HG02642 (cell line): Measurements from ENCODE around the gene AKR1E2.

Experiments used
- ATAC-seq: cut with Tn5 transposase; IDR thresholded peaks from one replicate; pipeline ENCODE4 v1.9.1; 2021; ENCODE audit warnings: mild to moderate bottlenecking; ENCODE audit not compliant: unreplicated experiment, poor library complexity

Gene AKR1E2

DNA sequence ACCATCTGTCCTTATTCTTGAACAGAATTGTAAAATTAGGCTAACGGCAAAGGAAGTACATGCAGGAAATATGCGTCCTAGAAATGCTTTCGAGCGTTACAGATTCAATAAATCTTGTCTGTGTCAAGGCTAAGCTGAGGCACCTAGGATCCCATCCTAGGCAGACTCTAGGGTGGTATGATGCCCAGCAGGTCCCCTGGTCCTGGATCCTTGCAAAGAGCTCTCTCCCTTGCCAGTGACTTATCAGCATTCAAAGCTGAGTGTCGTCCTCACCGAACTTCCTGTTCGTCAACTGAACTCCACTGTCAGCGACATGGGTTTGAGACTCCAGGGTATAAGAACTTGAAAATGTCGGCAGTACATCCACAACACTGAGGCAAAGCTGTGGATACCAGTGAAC, 61.5 kb downstream of the AKR1E2 start:
- no peak for ATAC-seq

DNA sequence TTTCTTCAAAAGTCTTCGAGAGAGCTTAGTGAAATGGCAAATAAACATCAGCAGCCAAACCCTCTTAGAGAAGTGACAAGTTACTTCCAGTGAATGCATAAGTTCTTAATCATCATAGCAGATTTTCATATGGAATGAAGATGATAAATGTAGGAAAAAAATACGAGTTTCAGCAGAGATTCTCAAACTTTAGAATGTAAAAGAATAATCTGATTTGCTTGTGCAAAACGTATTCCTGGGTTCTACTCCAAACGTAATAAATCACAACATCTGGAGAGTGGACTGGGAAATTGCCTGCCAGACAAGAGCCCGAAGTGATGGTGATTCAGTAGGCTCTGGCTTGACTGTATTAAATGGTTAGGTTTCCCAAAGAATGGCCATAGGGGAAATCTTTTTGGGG, 62.2 kb downstream of the AKR1E2 start:
- ATAC-seq: no peak

DNA sequence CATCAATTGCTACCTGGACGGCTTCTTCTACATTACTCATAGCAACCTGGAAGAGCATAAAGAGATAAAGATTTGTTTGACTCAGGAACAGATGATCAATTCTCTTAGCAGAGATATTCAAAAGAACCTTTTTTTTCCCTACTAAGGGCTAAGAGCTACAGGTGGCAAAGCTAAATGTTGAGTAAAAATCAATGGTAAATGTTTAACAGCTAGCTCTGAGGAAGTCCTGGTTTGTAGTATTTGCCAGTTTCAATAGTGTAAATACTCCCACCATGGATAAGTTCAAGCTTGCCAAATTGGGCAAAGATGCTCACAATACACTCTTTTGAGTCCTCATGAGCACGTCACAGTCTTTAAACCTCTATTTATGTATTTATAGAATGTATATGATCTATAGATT, 64.0 kb downstream of the AKR1E2 start:
- no peak for ATAC-seq

DNA sequence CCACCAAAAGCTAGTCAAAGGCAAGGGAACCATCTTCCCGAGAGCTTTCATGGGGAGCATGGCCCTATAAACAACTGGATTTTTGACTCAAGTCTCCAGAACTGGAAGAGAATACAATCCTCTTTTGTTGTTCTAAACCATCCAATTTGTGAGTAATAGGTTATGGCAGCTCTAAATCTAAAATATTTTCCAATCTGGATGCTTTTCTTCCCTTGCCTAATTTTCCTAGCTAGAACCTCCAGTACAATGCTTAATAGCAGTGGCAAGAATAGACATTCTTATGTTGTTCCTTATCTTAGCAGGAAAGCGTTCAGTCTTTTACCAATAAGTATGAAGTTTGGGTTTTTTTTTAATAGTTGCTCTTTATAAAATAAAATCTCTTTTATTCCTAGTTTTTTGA, 66.7 kb downstream of the AKR1E2 start:
- ATAC-seq: no peak

DNA sequence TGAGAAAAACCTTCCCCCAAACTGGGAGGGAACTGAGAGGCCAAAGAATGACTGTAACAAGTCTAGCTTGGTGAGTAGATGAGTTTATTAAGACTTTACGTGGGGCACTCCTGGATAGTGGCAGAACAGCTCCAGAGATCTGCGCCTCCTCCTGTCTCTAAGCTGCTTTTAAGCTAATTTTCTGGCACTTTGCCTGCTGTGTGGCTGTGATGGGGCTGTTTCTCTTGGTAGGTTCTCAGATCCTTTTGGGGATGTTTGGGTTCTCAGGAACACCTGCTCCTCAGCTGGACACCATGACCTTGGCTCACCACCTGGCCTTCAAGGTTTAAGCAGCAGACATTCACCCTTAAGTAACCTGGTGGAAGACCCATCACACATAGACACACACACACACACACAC, 68.3 kb downstream of the AKR1E2 start:
- no peak for ATAC-seq
